Endothelial cell of umbilical vein (primary cell): ENCODE measurements around the gene RAX.

Source experiments
- CTCF ChIP-seq, 2 donors: IDR thresholded peaks; 1 replicate in 1 of 2; 2 replicates in 1 of 2; pipeline ENCODE4 v1.5.1; 2011; ENCODE audit warnings: low read length in 2 of 2, mild to moderate bottlenecking in 2 of 2, moderate library complexity in 2 of 2, control low read depth in 1 of 2, inconsistent platforms in 1 of 2, low read depth in 1 of 2; ENCODE audit not compliant: insufficient read depth in 1 of 2; ENCODE audit errors: extremely low read depth in 1 of 2
- EZH2 ChIP-seq: IDR thresholded peaks from 2 replicates; pipeline ENCODE4 v1.6.1; 2012; ENCODE audit warnings: borderline replicate concordance, low read depth, mild to moderate bottlenecking, moderate library complexity, low read length, inconsistent platforms; ENCODE audit not compliant: severe bottlenecking
- MYC ChIP-seq: IDR thresholded peaks from one replicate; pipeline ENCODE4 v1.6.1; 2011; ENCODE audit warnings: mild to moderate bottlenecking, low read depth, low read length

GRCh38 chr18:59286341-59286740 lies 13.1 kb upstream of the RAX start:
- TF ChIP-seq EZH2 (no peak), CTCF (IDR thresholded peaks at IDR 0.05; ENCODE audit: extremely low read depth in 1 of 2, insufficient read depth in 1 of 2, low read depth in 1 of 2, low read length in 2 of 2) (no peak), MYC (no peak)
